Heart left ventricle (tissue), 13 donors: ENCODE results near the gene MIP.

Experiments
- POLR2A ChIP-seq, 2 donors: fragments of 450-650 bp; IDR thresholded peaks; one replicate each; pipeline ENCODE4 v1.6.1; 2017; ENCODE audit warnings: antibody characterized with exemption in 2 of 2, mild to moderate bottlenecking in 2 of 2, moderate library complexity in 2 of 2
- TF ChIP-seq, protein P1 (sequence below), 12 donors: fragments of 200-600 bp; sonication (generic) in 4 of 12; IDR thresholded peaks; one replicate each; pipeline versions ENCODE4 v1.5.0 to v1.8.0; 2018 to 2022; ENCODE audit warnings: antibody characterized with exemption in 12 of 12, mild to moderate bottlenecking in 5 of 12
- donor health status: ischemic (EF 13 %, LVEDD 7.1; RV severe dilation, severe dysfunction).
- donor health status: DM: no; HTN: yes; CAD: no.
- donor health status: DM: no; HTN: no; CAD: no.
- donor health status: ischemic (EF 25% LVEDD 6.9; RV normal size, moderate dysfunction).
- donor health status: ischemic (EF 25% LVEDD 5.7; RV mildly dilated, moderate dysfunction).
- donor health status: ischemic (EF 35%, LVEDD 5.7; RV mildly dilated, moderate dysfunction).
- donor health status: nonischemic (EF 11% LVEDD 7.7; RV severe dilation, severe dysfunction).
- donor health status: DM: yes; HTN: yes; CAD: no.
- donor health status: PGD.
- donor health status: ischemic (EF 29% LVEDD 5.4; RV normal size, mild dysfunction).
- donor health status: nonischemic (EF 23%, LVEDD 6.1; RV moderate dilation, normal function).

DNA sequence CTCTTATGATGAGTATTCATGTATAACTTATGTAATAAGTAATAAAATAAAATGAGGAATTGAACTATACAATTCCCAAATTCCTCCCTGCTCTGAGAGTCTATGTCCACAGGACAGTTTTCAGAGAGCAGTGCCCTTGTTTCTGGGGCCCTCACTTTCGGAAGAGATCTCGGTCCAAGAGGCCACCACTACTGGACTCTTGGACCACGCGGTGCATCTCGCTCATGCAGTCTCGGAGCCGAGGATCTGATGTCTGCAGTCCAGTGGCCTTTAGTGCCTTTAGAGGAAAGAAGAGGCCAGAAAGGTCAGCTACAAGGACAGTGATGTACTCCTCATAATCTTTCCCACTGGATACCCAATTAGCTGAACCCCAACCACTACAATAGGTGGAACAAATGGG, 25.2 kb upstream of the MIP start:
- TF ChIP-seq, protein P1, sequence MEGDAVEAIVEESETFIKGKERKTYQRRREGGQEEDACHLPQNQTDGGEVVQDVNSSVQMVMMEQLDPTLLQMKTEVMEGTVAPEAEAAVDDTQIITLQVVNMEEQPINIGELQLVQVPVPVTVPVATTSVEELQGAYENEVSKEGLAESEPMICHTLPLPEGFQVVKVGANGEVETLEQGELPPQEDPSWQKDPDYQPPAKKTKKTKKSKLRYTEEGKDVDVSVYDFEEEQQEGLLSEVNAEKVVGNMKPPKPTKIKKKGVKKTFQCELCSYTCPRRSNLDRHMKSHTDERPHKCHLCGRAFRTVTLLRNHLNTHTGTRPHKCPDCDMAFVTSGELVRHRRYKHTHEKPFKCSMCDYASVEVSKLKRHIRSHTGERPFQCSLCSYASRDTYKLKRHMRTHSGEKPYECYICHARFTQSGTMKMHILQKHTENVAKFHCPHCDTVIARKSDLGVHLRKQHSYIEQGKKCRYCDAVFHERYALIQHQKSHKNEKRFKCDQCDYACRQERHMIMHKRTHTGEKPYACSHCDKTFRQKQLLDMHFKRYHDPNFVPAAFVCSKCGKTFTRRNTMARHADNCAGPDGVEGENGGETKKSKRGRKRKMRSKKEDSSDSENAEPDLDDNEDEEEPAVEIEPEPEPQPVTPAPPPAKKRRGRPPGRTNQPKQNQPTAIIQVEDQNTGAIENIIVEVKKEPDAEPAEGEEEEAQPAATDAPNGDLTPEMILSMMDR (IDR thresholded peaks at IDR 0.05) = no peak
- no peak for TF ChIP-seq POLR2A (IDR thresholded peaks at IDR 0.05)
